ENCODE data around the gene OR4N2.
"Not testable (repeated sequence)": the region's sequence is repeated elsewhere in the genome, so short reads cannot be mapped to it uniquely, and the experiment has no call there.

GRCh38 chr14:19788150-19788549 is 15.4 kb upstream of the OR4N2 start:
- TF ChIP-seq CTCF (conservative IDR thresholded peaks at IDR 0.05; ENCODE audit: low read length); EZH2phosphoT487 (IDR thresholded peaks at IDR 0.05; ENCODE audit: borderline replicate concordance): not testable (repeated sequence)

Measured in Loucy (cell line).